HepG2 (cell line): Measurements from ENCODE around the gene UBFD1. TPM values are rescaled to one million over a fixed set of nuclear protein-coding genes. Genes with fewer than 3 reads are reported as not detected.

Source experiments
- ATAC-seq: fragments of 200-7000 bp; cut with Tn5 transposase; 3 replicates; pipeline ENCODE4 v1.9.1; 2020; ENCODE audit warnings: mild to moderate bottlenecking, moderate library complexity
- BruUV-seq: library from RNA; stranded (reverse); fragments of 400-500 nt; replicated peaks from 2 replicates; lab custom pipeline; 2021; lab: Mats Ljungman, UMichigan
- CTCF ChIA-PET: fragments of 300-600 bp; formaldehyde crosslinking; extraction: SDS; loops from one replicate; lab custom pipeline; 2021; ENCODE audit warnings: low total read pairs, inconsistent platforms, low intra/inter-chr PET ratio; lab: Yijun Ruan, JAX
- POLR2A ChIA-PET: fragments of 350-600 bp; sonication (Branson Sonifier 250); formaldehyde crosslinking; loops from one replicate; lab custom pipeline; 2020; ENCODE audit warnings: antibody characterized with exemption, inconsistent platforms; lab: Yijun Ruan, JAX
- DNase-seq: peaks from one replicate; pipeline ENCODE4 v3.0.0-alpha.2; 2015; ENCODE audit warnings: low spot score
- FAIRE-seq: peaks from 3 replicates; lab custom pipeline; 2011; peaks lifted over from hg19 to GRCh38; lab: Jason Lieb, UNC
- H2AFZ ChIP-seq: one replicate; pipeline ENCODE4 v1.6.1; 2011; ENCODE audit warnings: low read length, inconsistent platforms
- H3K27ac ChIP-seq: fragments of 300-600 bp; 3 replicates; pipeline ENCODE4 v1.8.0; 2011; ENCODE audit warnings: mixed run types, mild to moderate bottlenecking, mixed read lengths, low read length, inconsistent platforms; ENCODE audit not compliant: insufficient read depth; ENCODE audit errors: extremely low read length
- H3K27me3 ChIP-seq, 2 experiments: fragments of 200-600 bp in 1 of 2; 2 replicates in 1 of 2; 3 replicates in 1 of 2; pipeline versions ENCODE4 v1.6.0 to v1.8.0; 2011; ENCODE audit warnings: low read length in 2 of 2, mild to moderate bottlenecking in 2 of 2, moderate library complexity in 2 of 2, inconsistent platforms in 1 of 2; ENCODE audit not compliant: insufficient read depth in 2 of 2, control insufficient read depth in 1 of 2
- H3K36me3 ChIP-seq, 2 experiments: fragments of 200-600 bp in 1 of 2; replicated peaks in 1 of 2; 2 replicates in 1 of 2; 3 replicates in 1 of 2; pipeline versions ENCODE4 v1.5.1 to v1.8.0; 2011; ENCODE audit warnings: low read length in 2 of 2, inconsistent platforms in 1 of 2; ENCODE audit not compliant: insufficient read depth in 2 of 2, control insufficient read depth in 1 of 2
- H3K4me1 ChIP-seq: 2 replicates; pipeline ENCODE4 v1.5.1; 2012; ENCODE audit warnings: low read length, inconsistent platforms; ENCODE audit not compliant: insufficient read depth
- H3K4me2 ChIP-seq: 2 replicates; pipeline ENCODE4 v1.6.0; 2011; ENCODE audit warnings: low read depth, low read length, inconsistent platforms
- H3K4me3 ChIP-seq, 3 experiments: fragments of 200-600 bp in 1 of 3; sonication (generic), shearing (Covaris generic) in 1 of 3; replicated peaks in 1 of 3; 2 replicates each; pipeline ENCODE4 v1.5.1; 2011 to 2016; ENCODE audit warnings: low read length in 3 of 3, inconsistent platforms in 2 of 3, low read depth in 2 of 3, mild to moderate bottlenecking in 2 of 3, control low read depth in 1 of 3, mixed read lengths in 1 of 3; ENCODE audit not compliant: insufficient read depth in 1 of 3
- H3K79me2 ChIP-seq: one replicate; pipeline ENCODE4 v1.6.1; 2011; ENCODE audit warnings: low read length, inconsistent platforms; ENCODE audit not compliant: insufficient read depth
- H3K9ac ChIP-seq: 2 replicates; pipeline ENCODE4 v1.6.0; 2011; ENCODE audit warnings: mild to moderate bottlenecking, low read depth, low read length, inconsistent platforms; ENCODE audit not compliant: insufficient read depth
- H3K9me3 ChIP-seq: 2 replicates; pipeline ENCODE4 v1.5.1; 2012; ENCODE audit warnings: mild to moderate bottlenecking, low read length
- H4K20me1 ChIP-seq: 2 replicates; pipeline ENCODE4 v1.6.0; 2011; ENCODE audit warnings: inconsistent platforms, mild to moderate bottlenecking, low read length, moderate library complexity; ENCODE audit not compliant: insufficient read depth
- EEA1 ChIP-seq: sonication (generic); formaldehyde crosslinking; IDR thresholded peaks from 2 replicates; pipeline ENCODE4 v1.5.1; 2020; ENCODE audit warnings: mild to moderate bottlenecking, missing genetic modification reagents, borderline replicate concordance
- ESRRA ChIP-seq: sonication (generic); formaldehyde crosslinking; IDR thresholded peaks from 2 replicates; pipeline ENCODE4 v1.5.1; 2020; ENCODE audit warnings: mild to moderate bottlenecking, low read depth, missing genetic modification reagents
- FOSL1 ChIP-seq: sonication (generic); formaldehyde crosslinking; IDR thresholded peaks from 2 replicates; pipeline ENCODE4 v1.9.0; 2021; ENCODE audit warnings: missing genetic modification reagents, borderline replicate concordance
- MAZ ChIP-seq, 2 experiments: sonication (generic) in 1 of 2; formaldehyde crosslinking in 1 of 2; IDR thresholded peaks; 2 replicates each; pipeline versions ENCODE4 v1.5.0 to v1.6.1; 2012 to 2020; ENCODE audit warnings: low read depth in 2 of 2, mild to moderate bottlenecking in 2 of 2, borderline replicate concordance in 1 of 2, improper control_type of control experiment in 1 of 2, low read length in 1 of 2, missing genetic modification reagents in 1 of 2, moderate library complexity in 1 of 2
- NFKB2 ChIP-seq: sonication (generic); formaldehyde crosslinking; IDR thresholded peaks from 2 replicates; pipeline ENCODE4 v1.4.0; 2020; ENCODE audit warnings: missing genetic modification reagents, borderline replicate concordance
- RBFOX2 ChIP-seq: fragments of 200-400 bp; formaldehyde crosslinking; IDR thresholded peaks from 2 replicates; pipeline ENCODE4 v1.6.1; 2017; ENCODE audit warnings: low read depth, mild to moderate bottlenecking, low read length
- RFX5 ChIP-seq: IDR thresholded peaks from 2 replicates; pipeline ENCODE4 v1.6.1; 2011; ENCODE audit warnings: low read depth, low read length, improper control_type of control experiment
- ZBTB38 ChIP-seq: sonication (generic); formaldehyde crosslinking; IDR thresholded peaks from 2 replicates; pipeline ENCODE4 v1.5.1; 2020; ENCODE audit warnings: mild to moderate bottlenecking, missing genetic modification reagents
- ZNF501 ChIP-seq: sonication (generic); formaldehyde crosslinking; IDR thresholded peaks from 2 replicates; pipeline ENCODE4 v1.5.1; 2020; ENCODE audit warnings: mild to moderate bottlenecking, moderate library complexity, missing genetic modification reagents
- ZNF572 ChIP-seq: sonication (generic); formaldehyde crosslinking; IDR thresholded peaks from 2 replicates; pipeline ENCODE4 v1.5.1; 2020; ENCODE audit warnings: mild to moderate bottlenecking, missing genetic modification reagents
- ZNF629 ChIP-seq: sonication (generic); formaldehyde crosslinking; conservative IDR thresholded peaks from 2 replicates; pipeline ENCODE4 v1.5.0; 2020; ENCODE audit warnings: missing genetic modification reagents
- ZNF772 ChIP-seq: sonication (generic); formaldehyde crosslinking; IDR thresholded peaks from 2 replicates; pipeline ENCODE4 v1.5.0; 2020; ENCODE audit warnings: mild to moderate bottlenecking, missing genetic modification reagents
- WGBS: methylation state at CpG from one replicate; pipeline ENCODE4 v1.1.6; 2017; ENCODE audit warnings: low lambda C conversion rate; 5-methylcytosine and 5-hydroxymethylcytosine counted together
- in situ Hi-C: cut with HindIII; loops from 2 replicates; pipeline ENCODE4 v1.10.0; 2017; ENCODE audit warnings: low pct_unique_long_range_greater_than_20kb; ENCODE audit not compliant: extremely low pct_ligation_motif_present
- intact Hi-C: fragments of 100-400 bp; cut with micrococcal nuclease; formaldehyde crosslinking; loops from one replicate; pipeline ENCODE4 v1.10.0; 2022; ENCODE audit not compliant: unreplicated experiment
- polyA plus RNA-seq, 8 experiments: library from polyadenylated mRNA; depleted of rRNA in 3 of 8; stranded (reverse) in 7 of 8; unstranded in 1 of 8; fragments of >200 nt; fragmentation: Illumina TruSeq in 4 of 8; extraction: Trizol in 4 of 8; gene quantifications; 2 replicates each; pipeline versions ENCODE4 v1.2.1 to v1.2.3, GENCODE V29; 2011 to 2016; ENCODE audit warnings: low read depth in 4 of 8, missing spikeins in 1 of 8, mixed read lengths in 1 of 8; ENCODE audit not compliant: insufficient read depth in 1 of 8
- total RNA-seq, 5 experiments: library from RNA; depleted of rRNA; stranded (reverse); fragments of >200 nt; fragmentation: Illumina TruSeq; extraction: Trizol; gene quantifications; 2 replicates each; pipeline ENCODE4 v1.2.3, GENCODE V29; 2016; ENCODE audit warnings: low read depth in 1 of 5
- TF ChIP-seq, protein P1 (sequence below): sonication (generic); formaldehyde crosslinking; IDR thresholded peaks from 2 replicates; pipeline ENCODE4; 2020; ENCODE audit warnings: missing genetic modification reagents, mild to moderate bottlenecking, borderline replicate concordance

UBFD1 gene
- total and polyA plus RNA-seq, 2 of the 13 experiments (the other 11 are each of a cell fraction or from before 2014, with no cell fraction given): 100 to 111 TPM

DNA sequence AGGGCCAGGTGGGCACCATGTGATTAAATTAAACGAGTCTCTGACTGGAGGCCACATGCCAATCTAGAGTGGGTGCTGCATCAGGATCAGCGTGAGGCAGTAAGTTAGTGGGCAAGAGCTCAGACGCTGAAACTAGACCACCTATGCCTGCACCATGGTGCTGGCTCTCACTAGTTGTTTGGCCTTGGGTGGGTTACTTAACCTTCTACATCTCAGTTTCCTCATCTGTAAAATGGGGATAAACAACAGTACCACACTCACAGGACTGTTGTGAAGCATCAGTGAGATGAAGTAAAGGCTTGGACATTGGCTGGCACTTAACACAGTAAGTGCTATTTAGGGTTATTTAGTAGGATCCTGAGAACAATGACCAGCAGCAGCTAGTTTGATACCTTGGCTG lies 32.7 kb downstream of the UBFD1 start (continued):
- TF ChIP-seq, protein P1, sequence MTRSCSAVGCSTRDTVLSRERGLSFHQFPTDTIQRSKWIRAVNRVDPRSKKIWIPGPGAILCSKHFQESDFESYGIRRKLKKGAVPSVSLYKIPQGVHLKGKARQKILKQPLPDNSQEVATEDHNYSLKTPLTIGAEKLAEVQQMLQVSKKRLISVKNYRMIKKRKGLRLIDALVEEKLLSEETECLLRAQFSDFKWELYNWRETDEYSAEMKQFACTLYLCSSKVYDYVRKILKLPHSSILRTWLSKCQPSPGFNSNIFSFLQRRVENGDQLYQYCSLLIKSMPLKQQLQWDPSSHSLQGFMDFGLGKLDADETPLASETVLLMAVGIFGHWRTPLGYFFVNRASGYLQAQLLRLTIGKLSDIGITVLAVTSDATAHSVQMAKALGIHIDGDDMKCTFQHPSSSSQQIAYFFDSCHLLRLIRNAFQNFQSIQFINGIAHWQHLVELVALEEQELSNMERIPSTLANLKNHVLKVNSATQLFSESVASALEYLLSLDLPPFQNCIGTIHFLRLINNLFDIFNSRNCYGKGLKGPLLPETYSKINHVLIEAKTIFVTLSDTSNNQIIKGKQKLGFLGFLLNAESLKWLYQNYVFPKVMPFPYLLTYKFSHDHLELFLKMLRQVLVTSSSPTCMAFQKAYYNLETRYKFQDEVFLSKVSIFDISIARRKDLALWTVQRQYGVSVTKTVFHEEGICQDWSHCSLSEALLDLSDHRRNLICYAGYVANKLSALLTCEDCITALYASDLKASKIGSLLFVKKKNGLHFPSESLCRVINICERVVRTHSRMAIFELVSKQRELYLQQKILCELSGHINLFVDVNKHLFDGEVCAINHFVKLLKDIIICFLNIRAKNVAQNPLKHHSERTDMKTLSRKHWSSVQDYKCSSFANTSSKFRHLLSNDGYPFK (CRISPR knock-in tag): no peak
- TF ChIP-seq ZNF629 (CRISPR knock-in tag): peak; percentile 95

DNA sequence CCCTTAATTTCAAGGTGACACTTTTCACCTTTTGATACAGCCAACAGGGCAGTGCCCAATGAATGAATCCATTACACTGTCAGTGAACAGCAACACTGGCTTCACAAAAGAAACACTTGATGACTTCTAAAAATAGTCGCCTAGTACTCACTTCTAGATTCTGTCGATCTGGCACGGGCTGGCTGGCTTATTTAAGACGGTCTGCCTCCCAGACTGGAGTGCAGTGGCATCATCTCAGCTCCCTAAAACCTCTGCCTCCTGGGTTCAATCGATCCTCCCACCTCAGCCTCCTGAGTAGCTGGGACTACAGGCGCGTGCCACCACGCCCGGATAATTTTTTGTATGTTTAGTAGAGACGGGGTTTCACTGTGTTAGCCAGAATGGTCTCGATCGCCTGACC lies 36.7 kb downstream of the UBFD1 start:
- 93% methylated on average over 12 of the region's 12 CpGs for WGBS
- no peak overlapping the region for H3K27ac ChIP-seq
- peaks cover 33% of the 10 kb centered on the region for H4K20me1 ChIP-seq
- H3K9ac ChIP-seq: no peak overlapping the region
- in situ Hi-C loops: no loop called here
- peaks cover 31% of the 10 kb centered on the region for H3K4me1 ChIP-seq
- peaks cover 67% of the 10 kb centered on the region for H3K79me2 ChIP-seq
- POLR2A ChIA-PET: no interaction called here
- no peaks in the 10 kb centered on the region for H3K9me3 ChIP-seq
- TF ChIP-seq ZNF772 (CRISPR knock-in tag): no peak
- no peak for TF ChIP-seq RBFOX2
- no peak for TF ChIP-seq MAZ (IDR thresholded peaks at IDR 0.05; ENCODE audit: borderline replicate concordance, low read depth, low read length)
- no peak for TF ChIP-seq MAZ (CRISPR knock-in tag; IDR thresholded peaks at IDR 0.05; ENCODE audit: low read depth)
- TF ChIP-seq RFX5: no peak
- no peak for TF ChIP-seq FOSL1 (CRISPR knock-in tag)
- 0 out of 2 replicates have a peak, but pooled peaks have one; percentile 42 for TF ChIP-seq EEA1 (CRISPR knock-in tag)
- TF ChIP-seq ZNF501 (CRISPR knock-in tag): 0 out of 2 replicates have a peak, but pooled peaks have one; percentile 17
- 0 out of 2 replicates have a peak, but pooled peaks have one; percentile 13 for TF ChIP-seq NFKB2
- TF ChIP-seq ZBTB38: peak; percentile 65
- no peak for TF ChIP-seq ESRRA (CRISPR knock-in tag)
- no peak for TF ChIP-seq ZNF572
- intact Hi-C loops: no loop called here
- FAIRE-seq (no peak), ATAC-seq (no peak), DNase-seq (no peak)
- H3K4me3 ChIP-seq: peak overlapping the region in 1 of 3 experiments; percentile 98; a peak in 1 of 6 replicates
- no TSS peak for BruUV-seq
- peak overlapping the region; percentile 93 for H3K4me2 ChIP-seq
- H3K36me3 ChIP-seq: peaks cover 32 to 46% of the 10 kb centered on the region in 2 experiments
- peaks cover 0 to 5% of the 10 kb centered on the region in 2 experiments; a peak in 1 of 5 replicates for H3K27me3 ChIP-seq
- CTCF ChIA-PET: no interaction called here
- H2AFZ ChIP-seq: no peak overlapping the region
